H1 (cell line): ENCODE measurements around the gene SPTBN5. TPM values are rescaled to one million over a fixed set of nuclear protein-coding genes. Genes with fewer than 3 reads are reported as not detected.

ENCODE experiments used
- CTCF ChIA-PET: fragments of 300-600 bp; sonication (Branson Sonifier 250); formaldehyde crosslinking; loops from one replicate; lab custom pipeline; 2021; ENCODE audit not compliant: partially characterized antibody; lab: Charles Lee
- POLR2A ChIA-PET: fragments of 300-600 bp; sonication (Branson Sonifier 250); formaldehyde crosslinking; loops from one replicate; lab custom pipeline; 2021; ENCODE audit warnings: inconsistent platforms; ENCODE audit not compliant: partially characterized antibody; lab: Charles Lee
- DNase-seq, 2 experiments: peaks; one replicate each; pipeline versions ENCODE4 v3.0.0 to v3.0.0-alpha.2; 2010 to 2022; ENCODE audit warnings: low spot score in 2 of 2, low read depth in 1 of 2, mixed read lengths in 1 of 2
- FAIRE-seq: peaks from 2 replicates; lab custom pipeline; 2011; peaks lifted over from hg19 to GRCh38; lab: Jason Lieb, UNC
- H2AFZ ChIP-seq: 2 replicates; pipeline ENCODE4 v1.8.1; 2012; ENCODE audit warnings: low read length, inconsistent platforms
- H2AK5ac ChIP-seq: 2 replicates; pipeline ENCODE4 v1.6.1; 2013; ENCODE audit warnings: low read depth, low read length
- H2BK120ac ChIP-seq: replicated peaks from 2 replicates; pipeline ENCODE3; 2013; ENCODE audit warnings: low read depth, low read length, inconsistent platforms
- H2BK12ac ChIP-seq: 2 replicates; pipeline ENCODE4 v1.6.1; 2013; ENCODE audit warnings: low read depth, low read length
- H2BK15ac ChIP-seq: 2 replicates; pipeline ENCODE4 v1.6.1; 2013; ENCODE audit warnings: low read length
- H2BK20ac ChIP-seq: 2 replicates; pipeline ENCODE4 v1.6.1; 2013; ENCODE audit warnings: low read length
- H2BK5ac ChIP-seq: 2 replicates; pipeline ENCODE4 v1.6.1; 2013; ENCODE audit warnings: low read depth, low read length
- H3K14ac ChIP-seq: 2 replicates; pipeline ENCODE4 v1.6.1; 2013; ENCODE audit warnings: inconsistent platforms; ENCODE audit not compliant: insufficient read length
- H3K18ac ChIP-seq: 2 replicates; pipeline ENCODE4 v1.6.1; 2013; ENCODE audit warnings: low read length; ENCODE audit errors: extremely low read depth
- H3K23ac ChIP-seq: 2 replicates; pipeline ENCODE4 v1.6.1; 2013; ENCODE audit warnings: inconsistent platforms; ENCODE audit not compliant: insufficient read length
- H3K23me2 ChIP-seq: 2 replicates; pipeline ENCODE4 v1.6.1; 2013; ENCODE audit warnings: low read depth, low read length
- H3K27ac ChIP-seq: 2 replicates; pipeline ENCODE4 v1.6.1; 2011; ENCODE audit warnings: low read depth, low read length, inconsistent platforms
- H3K27me3 ChIP-seq, 4 experiments: replicated peaks in 1 of 4; 1 replicate in 1 of 4; 2 replicates in 3 of 4; pipeline versions ENCODE4 v1.6.1 to v1.8.1; 2011 to 2013; ENCODE audit warnings: low read length in 3 of 4, mild to moderate bottlenecking in 3 of 4, inconsistent platforms in 2 of 4, mixed read lengths in 2 of 4, moderate library complexity in 1 of 4; ENCODE audit not compliant: control insufficient read depth in 3 of 4, insufficient read depth in 3 of 4; ENCODE audit errors: extremely low read depth in 1 of 4
- H3K36me3 ChIP-seq, 4 experiments: 2 replicates each; pipeline versions ENCODE4 v1.6.1 to v1.8.1; 2011 to 2013; ENCODE audit warnings: mild to moderate bottlenecking in 4 of 4, low read length in 3 of 4, moderate library complexity in 2 of 4, control low read depth in 1 of 4, inconsistent platforms in 1 of 4; ENCODE audit not compliant: insufficient read depth in 4 of 4, control insufficient read depth in 2 of 4
- H3K4ac ChIP-seq: replicated peaks from 2 replicates; pipeline ENCODE3; 2013; ENCODE audit warnings: low read length, low read depth, mixed read lengths, inconsistent platforms; ENCODE audit not compliant: insufficient read length
- H3K4me1 ChIP-seq, 4 experiments: replicated peaks in 1 of 4; 1 replicate in 1 of 4; 2 replicates in 3 of 4; pipeline versions ENCODE4 v1.6.1 to v1.8.1; 2011 to 2013; ENCODE audit warnings: low read length in 3 of 4, inconsistent platforms in 2 of 4, mixed read lengths in 1 of 4; ENCODE audit not compliant: insufficient read depth in 4 of 4, control insufficient read depth in 3 of 4
- H3K4me2 ChIP-seq, 2 experiments: 2 replicates each; pipeline versions ENCODE4 v1.6.1 to v1.8.1; 2011 to 2013; ENCODE audit warnings: low read depth in 2 of 2, low read length in 2 of 2, control low read depth in 1 of 2, inconsistent platforms in 1 of 2, mild to moderate bottlenecking in 1 of 2; ENCODE audit not compliant: insufficient read depth in 1 of 2
- H3K4me3 ChIP-seq, 4 experiments: fragments of 200-600, 300-600 bp in 1 of 4; sonication (generic), shearing (Covaris generic), sonication (Bioruptor Twin) in 1 of 4; 2 replicates each; pipeline versions ENCODE4 v1.5.1 to v1.8.1; 2011 to 2016; ENCODE audit warnings: low read length in 4 of 4, low read depth in 3 of 4, control low read depth in 2 of 4, inconsistent platforms in 2 of 4, mild to moderate bottlenecking in 2 of 4, mixed read lengths in 1 of 4, moderate library complexity in 1 of 4; ENCODE audit not compliant: insufficient read depth in 2 of 4; ENCODE audit errors: extremely low read depth in 1 of 4
- H3K56ac ChIP-seq: replicated peaks from 2 replicates; pipeline ENCODE3; 2013; ENCODE audit warnings: low read depth, mild to moderate bottlenecking, mixed read lengths, low read length, inconsistent platforms; ENCODE audit not compliant: insufficient read length
- H3K79me1 ChIP-seq: 2 replicates; pipeline ENCODE4 v1.6.1; 2013; ENCODE audit warnings: low read depth, low read length, control low read depth
- H3K79me2 ChIP-seq, 2 experiments: 2 replicates each; pipeline versions ENCODE4 v1.6.1 to v1.8.1; 2012 to 2013; ENCODE audit warnings: low read length in 2 of 2, mild to moderate bottlenecking in 2 of 2, inconsistent platforms in 1 of 2; ENCODE audit not compliant: insufficient read depth in 2 of 2, control insufficient read depth in 1 of 2
- H3K9ac ChIP-seq, 4 experiments: replicated peaks in 1 of 4; 1 replicate in 1 of 4; 2 replicates in 3 of 4; pipeline versions ENCODE4 v1.6.1 to v1.8.1; 2011 to 2013; ENCODE audit warnings: low read depth in 3 of 4, low read length in 3 of 4, control low read depth in 2 of 4, mild to moderate bottlenecking in 2 of 4, moderate library complexity in 2 of 4, inconsistent platforms in 1 of 4; ENCODE audit errors: extremely low read depth in 1 of 4
- H3K9me3 ChIP-seq, 2 experiments: 2 replicates each; pipeline versions ENCODE4 v1.6.1 to v1.8.1; 2012 to 2013; ENCODE audit warnings: mild to moderate bottlenecking in 2 of 2, moderate library complexity in 2 of 2, control low read depth in 1 of 2, inconsistent platforms in 1 of 2, low read depth in 1 of 2, low read length in 1 of 2, mixed read lengths in 1 of 2; ENCODE audit not compliant: insufficient read depth in 2 of 2
- H4K20me1 ChIP-seq, 2 experiments: replicated peaks in 1 of 2; 2 replicates each; pipeline versions ENCODE3 to v1.8.1; 2011 to 2013; ENCODE audit warnings: inconsistent platforms in 2 of 2, low read length in 2 of 2, mild to moderate bottlenecking in 1 of 2; ENCODE audit not compliant: insufficient read depth in 2 of 2, control insufficient read depth in 1 of 2
- H4K5ac ChIP-seq: 2 replicates; pipeline ENCODE4 v1.6.1; 2013; ENCODE audit warnings: low read length, low read depth, mixed read lengths, inconsistent platforms; ENCODE audit not compliant: insufficient read length
- H4K8ac ChIP-seq: 2 replicates; pipeline ENCODE4 v1.8.0; 2013; ENCODE audit warnings: mild to moderate bottlenecking, moderate library complexity, low read length, inconsistent platforms; ENCODE audit not compliant: insufficient read depth; ENCODE audit errors: extremely low read depth
- H4K91ac ChIP-seq: replicated peaks from 2 replicates; pipeline ENCODE3; 2013; ENCODE audit warnings: low read length, mixed read lengths, inconsistent platforms; ENCODE audit not compliant: insufficient read length
- CHD1 ChIP-seq: IDR thresholded peaks from 2 replicates; pipeline ENCODE4 v1.6.1; 2012; ENCODE audit warnings: low read depth, low read length, improper control_type of control experiment
- RXRA ChIP-seq: IDR thresholded peaks from 2 replicates; pipeline ENCODE4 v1.6.1; 2011; ENCODE audit warnings: low read depth, mild to moderate bottlenecking, low read length, moderate library complexity; ENCODE audit not compliant: insufficient read depth
- TAF1 ChIP-seq: IDR thresholded peaks from 2 replicates; pipeline ENCODE4 v1.6.1; 2011; ENCODE audit warnings: mild to moderate bottlenecking, low read depth, low read length
- WGBS, 2 experiments: shearing (Covaris generic) in 1 of 2; methylation state at CpG; one replicate each; pipeline versions ENCODE4 v1.1.6 to v1.1.7; 2013 to 2015; ENCODE audit warnings: low lambda C conversion rate in 2 of 2, mixed read lengths in 2 of 2, inconsistent platforms in 1 of 2, low coverage in 1 of 2, missing lambda C conversion rate in 1 of 2; ENCODE audit not compliant: insufficient replicate concordance in 2 of 2, insufficient coverage in 1 of 2, insufficient read length in 1 of 2; ENCODE audit errors: extremely low coverage in 1 of 2, missing lambda C conversion rate in 1 of 2; 5-methylcytosine and 5-hydroxymethylcytosine counted together
- polyA plus RNA-seq, 7 experiments: library from polyadenylated mRNA; depleted of rRNA in 3 of 7; stranded (reverse) in 5 of 7; unstranded in 2 of 7; fragments of >200 nt in 5 of 7; fragments of 200-250 nt in 2 of 7; gene quantifications; 1 replicate in 5 of 7; 2 replicates in 1 of 7; 4 replicates in 1 of 7; pipeline versions ENCODE4 v1.2.1 to v1.2.3, GENCODE V29; 2011 to 2013; ENCODE audit warnings: missing spikeins in 2 of 7, mixed read lengths in 2 of 7
- total RNA-seq: library from RNA; stranded (reverse); fragmentation: NEBNext Ultra II Directional; extraction: Animal tissue kit (Norgen Biotek cat#: 25700); gene quantifications from 2 replicates; pipeline ENCODE4 v1.2.1, GENCODE V29; 2021

SPTBN5 gene
- total and polyA plus RNA-seq, 2 of the 8 experiments (the other 6 are each of a cell fraction or from before 2014, with no cell fraction given): 0.32 to 0.84 TPM

DNA sequence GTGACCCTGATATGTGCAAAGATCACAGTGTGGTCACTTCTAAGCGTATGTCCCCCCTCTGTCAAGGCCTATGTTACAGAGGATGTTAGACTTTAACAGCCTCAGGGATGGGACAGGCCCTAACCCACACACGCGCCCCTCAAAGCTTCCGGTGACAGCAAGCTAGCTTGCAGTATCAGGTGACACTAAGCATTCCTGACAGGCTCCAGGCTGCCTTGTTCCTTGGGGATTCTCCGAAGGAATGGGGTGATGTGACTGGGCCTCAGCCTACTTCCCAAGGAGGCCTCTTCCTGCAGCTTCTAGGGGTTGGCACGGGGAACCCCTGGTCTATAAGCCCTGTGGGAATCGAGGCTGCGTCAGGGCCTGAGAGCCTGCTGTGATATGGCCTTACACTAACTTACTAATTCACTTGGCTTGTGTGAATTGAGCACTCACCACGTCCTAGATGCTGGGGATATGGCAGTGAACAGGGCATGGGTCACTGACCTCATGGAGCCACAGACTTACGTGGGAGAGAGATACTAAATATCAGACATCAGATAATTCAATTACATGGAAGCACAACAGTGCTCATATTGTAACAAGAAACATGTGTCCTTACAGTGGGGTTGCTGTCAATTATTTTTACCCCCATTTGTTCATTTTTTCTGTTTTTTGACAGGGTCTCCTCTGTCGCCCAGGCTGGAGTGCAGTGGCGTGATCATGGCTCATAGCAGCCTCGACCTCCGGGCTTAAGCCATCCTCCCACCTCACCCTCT lies 11.4 kb upstream of the SPTBN5 start:
- WGBS, 2 experiments: 91% methylated on average over 14 of the region's 14 CpGs; no CpG with 5 or more reads in 1 of the 2 experiments
- H3K4me2 ChIP-seq: no peak overlapping the region

More for the DNA sequence above, 11.4 kb upstream of the SPTBN5 start:
- H2BK12ac ChIP-seq: no peak overlapping the region
- no peak overlapping the region for H3K23ac ChIP-seq
- H3K4me3 ChIP-seq: no peak overlapping the region
- H3K27me3 ChIP-seq: no peaks in the 10 kb centered on the region; a peak in 1 of 7 replicates
- H4K91ac ChIP-seq: no peak overlapping the region
- peaks cover 2% of the 10 kb centered on the region; the same call in 1 of the 2 replicates for H3K79me1 ChIP-seq
- H2AK5ac ChIP-seq: no peak overlapping the region
- H3K27ac ChIP-seq: no peak overlapping the region
- H3K56ac ChIP-seq: no peak overlapping the region
- TF ChIP-seq RXRA (no peak), TAF1 (no peak), CHD1 (no peak)
- H3K9ac ChIP-seq: no peak overlapping the region
- H4K20me1 ChIP-seq: peaks cover 0 to 25% of the 10 kb centered on the region in 2 experiments
- H3K14ac ChIP-seq: no peak overlapping the region
- H2BK20ac ChIP-seq: no peak overlapping the region
- H3K9me3 ChIP-seq: no peaks in the 10 kb centered on the region
- no peak overlapping the region for H4K8ac ChIP-seq
- DNase-seq (no peak), FAIRE-seq (no peak)
- H4K5ac ChIP-seq: no peak overlapping the region
- H3K23me2 ChIP-seq: peaks cover 2% of the 10 kb centered on the region; the same call in 1 of the 2 replicates
- CTCF ChIA-PET: interaction anchor here (0.7 to 11.0 kb wide), 58 partner anchors 9 to 529 kb away, joined by 3 to 105 read pairs (median 5); partner anchors contain the start of gene MAPKBP1
- H3K4ac ChIP-seq: no peak overlapping the region
- H2BK15ac ChIP-seq: no peak overlapping the region
- H2AFZ ChIP-seq: no peak overlapping the region
- peaks cover 9 to 29% (median 25%) of the 10 kb centered on the region in 4 experiments; a peak in 7 of 8 replicates for H3K36me3 ChIP-seq
- no peaks in the 10 kb centered on the region; a peak in 1 of 4 replicates for H3K79me2 ChIP-seq
- H3K4me1 ChIP-seq: peaks cover 0 to 4% (median 2%) of the 10 kb centered on the region in 4 experiments; a peak in 1 of 7 replicates
- POLR2A ChIA-PET: interaction anchor here (1.0 to 1.5 kb wide), 2 partner anchors 10 to 131 kb away, joined by 3 to 4 read pairs; partner anchors contain the start of gene MAPKBP1
- H2BK5ac ChIP-seq: no peak overlapping the region
- no peak overlapping the region for H2BK120ac ChIP-seq
- no peak overlapping the region for H3K18ac ChIP-seq
